Measurements from ENCODE around the gene TWIST2.

TWIST2 gene

GRCh38 chr2:238847841-238848690 lies at the start of gene TWIST2:
TWIST2 (plus strand) TSS chr2:238848085; CDS start chr2:238848216, 131 bp downstream.
- peak; percentile 73 for DNase-seq (ENCODE audit: low read depth)

- no peak for DNase-seq (ENCODE audit: low read depth)
These were observed 46.1 kb upstream of the TWIST2 start for GRCh38 chr2:238801791-238802190.

GRCh38 chr2:238802957-238803356 lies 44.9 kb upstream of the TWIST2 start:
- no peak for DNase-seq (ENCODE audit: low read depth)

- no peak for DNase-seq (ENCODE audit: low read depth)
These were observed 43.7 kb upstream of the TWIST2 start for GRCh38 chr2:238803996-238804870.

- no peak for DNase-seq (ENCODE audit: low read depth)
These were observed 39.1 kb upstream of the TWIST2 start for GRCh38 chr2:238808761-238809160.

GRCh38 chr2:238810321-238810720 lies 37.6 kb upstream of the TWIST2 start:
- DNase-seq (ENCODE audit: low read depth): no peak

GRCh38 chr2:238811293-238811692 lies 36.6 kb upstream of the TWIST2 start:
- DNase-seq (ENCODE audit: low read depth): peak; percentile 27

GRCh38 chr2:238811759-238812158 lies 36.1 kb upstream of the TWIST2 start:
- peak; percentile 10 for DNase-seq (ENCODE audit: low read depth)

GRCh38 chr2:238813109-238813508 lies 34.8 kb upstream of the TWIST2 start:
- DNase-seq (ENCODE audit: low read depth): no peak

GRCh38 chr2:238814815-238815214 lies 33.1 kb upstream of the TWIST2 start:
- no peak for DNase-seq (ENCODE audit: low read depth)

- DNase-seq (ENCODE audit: low read depth): no peak
These were observed 31.6 kb upstream of the TWIST2 start for GRCh38 chr2:238816291-238816690.

- no peak for DNase-seq (ENCODE audit: low read depth)
These were observed 30.5 kb upstream of the TWIST2 start for GRCh38 chr2:238817382-238817781.

GRCh38 chr2:238817891-238818290 lies 30.0 kb upstream of the TWIST2 start:
- DNase-seq (ENCODE audit: low read depth): no peak

GRCh38 chr2:238818561-238818960 lies 29.3 kb upstream of the TWIST2 start:
- DNase-seq (ENCODE audit: low read depth): no peak

- no peak for DNase-seq (ENCODE audit: low read depth)
These were observed 27.7 kb upstream of the TWIST2 start for GRCh38 chr2:238820197-238820596.

GRCh38 chr2:238820916-238821315 lies 27.0 kb upstream of the TWIST2 start:
- DNase-seq (ENCODE audit: low read depth): no peak

GRCh38 chr2:238821391-238821790 lies 26.5 kb upstream of the TWIST2 start:
- no peak for DNase-seq (ENCODE audit: low read depth)

- DNase-seq (ENCODE audit: low read depth): no peak
These were observed 25.8 kb upstream of the TWIST2 start for GRCh38 chr2:238821944-238822670.

GRCh38 chr2:238822955-238823354 lies 24.9 kb upstream of the TWIST2 start:
- DNase-seq (ENCODE audit: low read depth): no peak

GRCh38 chr2:238831177-238831576 lies 16.7 kb upstream of the TWIST2 start:
- no peak for DNase-seq (ENCODE audit: low read depth)

- DNase-seq (ENCODE audit: low read depth): no peak
These were observed 12.9 kb upstream of the TWIST2 start for GRCh38 chr2:238834982-238835381.

- no peak for DNase-seq (ENCODE audit: low read depth)
These were observed 12.1 kb upstream of the TWIST2 start for GRCh38 chr2:238835726-238836301.
